ENCODE data around the gene CACNA1H.
"Not testable (repeated sequence)": the region's sequence is repeated elsewhere in the genome, so short reads cannot be mapped to it uniquely, and the experiment has no call there.

GRCh38 chr16:1190789-1191188 lies 37.9 kb downstream of the CACNA1H start:
- not testable (repeated sequence) for TF ChIP-seq CTCF (IDR thresholded peaks at IDR 0.05; ENCODE audit: insufficient read depth, low read length, poor library complexity, severe bottlenecking); EZH2phosphoT487 (conservative IDR thresholded peaks at IDR 0.05; ENCODE audit: low read length)

All from SU-DHL-6 (cell line).